Thyroid gland (tissue), 4 donors: Measurements from ENCODE around the gene CAST. TPM values are rescaled to one million over a fixed set of nuclear protein-coding genes. Genes with fewer than 3 reads are reported as not detected.
"Not testable (repeated sequence)": the region's sequence is repeated elsewhere in the genome, so short reads cannot be mapped to it uniquely, and the experiment has no call there.

Experiments
- DNase-seq, 2 donors: peaks; one replicate each; pipeline ENCODE4 v3.0.0-alpha.2; 2019
- H3K27ac ChIP-seq, 3 donors: fragments of 200-600 bp; sonication (generic); 1 replicate in 2 of 3; 2 replicates in 1 of 3; pipeline ENCODE4 v1.5.1; 2016 to 2019; ENCODE audit warnings: mild to moderate bottlenecking in 1 of 3, moderate library complexity in 1 of 3
- H3K27me3 ChIP-seq: fragments of 200-600 bp; sonication (generic); one replicate; pipeline ENCODE4 v1.5.1; 2019
- H3K36me3 ChIP-seq, 2 donors: fragments of 200-600 bp; sonication (generic); one replicate each; pipeline ENCODE4 v1.5.1; 2016 to 2019
- H3K4me1 ChIP-seq, 2 donors: fragments of 200-600 bp; sonication (generic); one replicate each; pipeline ENCODE4 v1.5.1; 2017 to 2019
- H3K4me3 ChIP-seq, 3 donors: fragments of 200-600 bp; sonication (generic); replicated peaks in 1 of 3; 1 replicate in 2 of 3; 2 replicates in 1 of 3; pipeline ENCODE4 v1.5.1; 2016; ENCODE audit warnings: mild to moderate bottlenecking in 1 of 3
- H3K9me3 ChIP-seq: fragments of 200-600 bp; sonication (generic); one replicate; pipeline ENCODE4 v1.5.1; 2017
- CTCF ChIP-seq, 6 experiments: fragments of 200-600 bp in 3 of 6; fragments of 450-650 bp in 3 of 6; sonication (generic) in 3 of 6; IDR thresholded peaks; one replicate each; pipeline ENCODE4 v1.5.1; 2016 to 2019; ENCODE audit warnings: antibody characterized with exemption in 6 of 6, mild to moderate bottlenecking in 2 of 6, inconsistent platforms in 1 of 6, moderate library complexity in 1 of 6
- POLR2A ChIP-seq, 2 donors: fragments of 450-650 bp; IDR thresholded peaks; one replicate each; pipeline ENCODE4 v1.6.1; 2017; ENCODE audit warnings: antibody characterized with exemption in 2 of 2, mild to moderate bottlenecking in 2 of 2, moderate library complexity in 1 of 2
- WGBS, 2 donors: methylation state at CpG; one replicate each; pipeline ENCODE4 v1.1.5; 2017; 5-methylcytosine and 5-hydroxymethylcytosine counted together
- intact Hi-C: fragments of 100-400 bp; cut with DNase I; formaldehyde crosslinking; loops from one replicate; pipeline ENCODE4 v1.15.1; 2023
- total RNA-seq, 4 donors: library from RNA; depleted of rRNA; stranded (reverse); fragments of >200 nt; gene quantifications; one replicate each; pipeline ENCODE4 v1.2.3, GENCODE V29; 2016

The CAST gene
- total RNA-seq: 100 to 1,000 TPM; 177 to 278 (median 236) TPM

GRCh38 chr5:96661855-96662724 lies at the start of gene CAST:
CAST (plus strand) TSS chr5:96662376; CDS start chr5:96662423, 47 bp downstream.
- Histone ChIP-seq H3K36me3 (no peaks in the 10 kb centered on the region), H3K9me3 (no peaks in the 10 kb centered on the region), H3K4me1 (peaks cover 0 to 7% of the 10 kb centered on the region in 2 donors), H3K27ac (peak within 1 kb of the TSS; percentile 92 to 99 (median 97)), H3K27me3 (no peaks in the 10 kb centered on the region), H3K4me3 (peak within 1 kb of the TSS; percentile 65 to 99 (median 96))
- TF ChIP-seq CTCF (IDR thresholded peaks at IDR 0.05): no peak
- TF ChIP-seq POLR2A (IDR thresholded peaks at IDR 0.05): peak in 1 of 2 donors; percentile 75
- intact Hi-C loops: no loop called here
- DNase-seq: peak; percentile 93 to 94
- WGBS, 2 donors: 1 to 2% methylated on average over 40 to 51 of the region's 75 CpGs

GRCh38 chr5:96614110-96614691 lies 48.0 kb upstream of the CAST start:
- no peaks in the 10 kb centered on the region for H3K27me3 ChIP-seq
- H3K36me3 ChIP-seq: no peaks in the 10 kb centered on the region
- H3K9me3 ChIP-seq: no peaks in the 10 kb centered on the region
- no peak for TF ChIP-seq POLR2A (IDR thresholded peaks at IDR 0.05)
- TF ChIP-seq CTCF (IDR thresholded peaks at IDR 0.05): peak in 5 of 6 experiments; percentile 46 to 80 (median 49)
- H3K4me1 ChIP-seq: peaks cover 0 to 2% of the 10 kb centered on the region in 2 donors
- WGBS, 2 donors: 20 to 27% methylated on average over 6 of the region's 6 CpGs
- no peak overlapping the region for H3K4me3 ChIP-seq
- intact Hi-C loops: loop anchor here (10.0 kb wide), 2 partner anchors 81 to 111 kb away; no protein-coding TSS in a partner anchor
- peak; percentile 53 to 58 for DNase-seq
- peak overlapping the region in 2 of 3 donors; percentile 24 to 70 for H3K27ac ChIP-seq

GRCh38 chr5:96615223-96615622 lies 47.0 kb upstream of the CAST start:
- TF ChIP-seq POLR2A (IDR thresholded peaks at IDR 0.05) (no peak), CTCF (IDR thresholded peaks at IDR 0.05) (no peak)
- H3K4me3 ChIP-seq: no peak overlapping the region
- intact Hi-C loops: loop anchor here (10.0 kb wide), 2 partner anchors 80 to 110 kb away; no protein-coding TSS in a partner anchor
- peaks cover 0 to 2% of the 10 kb centered on the region in 2 donors for H3K4me1 ChIP-seq
- H3K36me3 ChIP-seq: no peaks in the 10 kb centered on the region
- H3K27ac ChIP-seq: no peak overlapping the region
- H3K27me3 ChIP-seq: no peaks in the 10 kb centered on the region
- H3K9me3 ChIP-seq: no peaks in the 10 kb centered on the region
- WGBS, 2 donors: 83 to 89% methylated on average over 3 of the region's 3 CpGs
- DNase-seq: no peak

- H3K4me3 ChIP-seq: no peak overlapping the region
- peaks cover 0 to 2% of the 10 kb centered on the region in 2 donors for H3K4me1 ChIP-seq
- no peaks in the 10 kb centered on the region for H3K27me3 ChIP-seq
- WGBS, 2 donors: 93 to 100% methylated on average over 3 of the region's 3 CpGs
- no peaks in the 10 kb centered on the region for H3K36me3 ChIP-seq
- H3K27ac ChIP-seq: no peak overlapping the region
- TF ChIP-seq POLR2A (IDR thresholded peaks at IDR 0.05): no peak
- no peaks in the 10 kb centered on the region for H3K9me3 ChIP-seq
- no peak for DNase-seq
- intact Hi-C loops: loop anchor here (10.0 kb wide), 2 partner anchors 78 to 108 kb away; no protein-coding TSS in a partner anchor
These were observed 45.4 kb upstream of the CAST start for GRCh38 chr5:96616801-96617200.

GRCh38 chr5:96618311-96619016 lies 43.7 kb upstream of the CAST start:
- H3K36me3 ChIP-seq: not testable (repeated sequence)
- 94 to 99% methylated on average over 12 to 25 of the region's 30 CpGs for WGBS, 2 donors

More at GRCh38 chr5:96618311-96619016, 43.7 kb upstream of the CAST start:
- not testable (repeated sequence) for H3K27me3 ChIP-seq, DNase-seq, H3K9me3 ChIP-seq, H3K4me1 ChIP-seq, H3K4me3 ChIP-seq, H3K27ac ChIP-seq
- intact Hi-C loops: loop anchor here (10.0 kb wide), 2 partner anchors 76 to 106 kb away; no protein-coding TSS in a partner anchor
